ENCODE results near the gene SH3RF3.
"Not testable (repeated sequence)": the region's sequence is repeated elsewhere in the genome, so short reads cannot be mapped to it uniquely, and the experiment has no call there.

Gene SH3RF3

GRCh38 chr2:109217362-109218086 is 88.5 kb downstream of the SH3RF3 start:
- DNase-seq (ENCODE audit: low read depth), result peak; percentile 93

- DNase-seq (ENCODE audit: low read depth), result no peak
These were observed 89.2 kb downstream of the SH3RF3 start for GRCh38 chr2:109218087-109218791.

GRCh38 chr2:109218792-109219126 is 89.8 kb downstream of the SH3RF3 start:
- DNase-seq (ENCODE audit: low read depth), result no peak

GRCh38 chr2:109220860-109221259 is 91.9 kb downstream of the SH3RF3 start:
- DNase-seq (ENCODE audit: low read depth), result no peak

DNA sequence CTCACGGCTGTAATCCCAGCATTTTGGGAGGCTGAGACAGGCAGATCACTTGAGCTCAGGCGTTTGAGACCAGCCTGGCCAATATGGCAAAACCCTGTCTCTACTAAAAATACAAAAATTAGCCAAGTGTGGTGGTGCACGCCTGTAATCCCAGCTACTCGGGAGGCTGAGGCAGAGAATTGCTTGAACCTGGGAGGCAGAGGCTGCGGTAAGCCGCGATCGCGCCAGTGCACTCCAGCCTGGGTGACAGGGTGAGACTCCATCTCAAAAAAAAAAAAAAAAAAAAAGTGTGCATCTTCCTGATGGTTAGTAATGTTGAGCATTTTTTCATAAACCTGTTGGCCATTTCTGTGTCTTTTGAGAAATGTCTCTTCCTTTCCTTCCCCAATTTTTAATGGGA is 92.3 kb downstream of the SH3RF3 start:
- not testable (repeated sequence) for DNase-seq (ENCODE audit: low read depth)

DNA sequence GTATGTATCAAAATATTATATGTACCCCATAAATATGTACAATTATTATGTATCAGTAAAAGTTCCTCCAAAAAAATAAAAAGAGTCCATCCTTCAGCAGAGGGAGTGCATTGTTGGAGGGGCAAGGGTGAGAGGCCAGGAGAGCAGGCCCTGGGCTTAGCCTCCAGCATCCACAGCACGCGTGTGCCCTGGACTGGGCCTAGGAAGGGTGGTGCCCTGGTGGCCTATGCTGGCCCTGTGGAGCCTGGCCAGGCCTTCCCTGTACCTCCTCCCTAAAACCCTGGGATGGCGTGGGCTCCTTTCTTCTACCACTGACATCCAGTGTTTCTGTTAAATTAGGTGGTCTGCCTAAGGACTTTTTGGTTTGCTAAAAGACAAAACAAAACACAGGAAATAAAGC is 93.4 kb downstream of the SH3RF3 start:
- no peak for DNase-seq (ENCODE audit: low read depth)

GRCh38 chr2:109222825-109223471 is 93.9 kb downstream of the SH3RF3 start:
- no peak for DNase-seq (ENCODE audit: low read depth)

GRCh38 chr2:109223490-109223889 is 94.5 kb downstream of the SH3RF3 start:
- DNase-seq (ENCODE audit: low read depth), result no peak

- DNase-seq (ENCODE audit: low read depth), result not testable (repeated sequence)
These were observed 95.3 kb downstream of the SH3RF3 start for GRCh38 chr2:109224341-109224740.

DNA sequence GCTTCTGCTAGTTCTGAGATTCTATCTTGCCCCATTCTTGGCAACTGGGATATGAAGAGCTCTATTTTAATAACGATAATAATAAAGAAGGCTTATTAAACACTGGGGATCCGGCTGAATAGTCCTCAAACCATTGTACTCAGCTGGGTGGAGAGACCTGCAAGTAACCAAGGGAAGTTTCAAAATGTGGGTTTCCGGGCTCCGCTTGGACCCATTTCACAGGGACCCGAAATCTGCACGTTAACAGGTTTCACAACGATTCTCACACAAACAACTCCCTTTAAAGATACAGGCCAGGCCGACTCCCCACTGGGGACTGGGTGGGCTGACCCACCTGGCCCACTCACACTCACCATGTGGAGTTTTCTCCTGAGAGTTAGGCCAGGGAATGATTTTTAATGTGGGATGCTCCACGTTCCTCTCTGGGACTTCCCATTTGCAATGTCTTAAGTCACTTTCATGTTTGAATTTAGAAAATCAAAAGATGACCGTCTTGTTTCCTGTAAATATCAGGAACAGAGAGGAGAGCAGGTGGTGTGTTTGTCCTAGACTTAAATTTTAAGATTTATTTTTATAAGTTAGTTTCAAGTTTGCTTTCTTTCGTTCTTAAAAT is 96.3 kb downstream of the SH3RF3 start:
- DNase-seq (ENCODE audit: low read depth), result no peak

DNA sequence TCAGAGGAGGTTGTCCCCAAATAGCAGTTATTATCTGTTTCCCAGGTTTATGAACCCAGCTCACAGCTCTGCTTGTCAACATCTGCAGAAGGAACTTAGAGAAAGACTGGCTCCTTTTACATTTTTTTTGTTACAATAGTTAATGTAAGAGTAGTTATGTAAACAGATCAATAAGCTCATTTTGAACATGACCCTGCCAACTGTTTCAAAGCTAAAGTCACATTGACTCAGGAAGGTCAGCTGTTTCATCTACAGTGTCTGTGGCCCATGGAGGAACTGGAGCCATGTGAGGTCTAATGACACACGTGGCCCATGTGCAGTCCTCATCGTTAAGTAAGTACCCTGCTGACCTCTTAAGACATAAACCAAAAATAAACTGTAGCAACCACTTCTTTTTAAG is 97.1 kb downstream of the SH3RF3 start:
- DNase-seq (ENCODE audit: low read depth), result no peak

DNA sequence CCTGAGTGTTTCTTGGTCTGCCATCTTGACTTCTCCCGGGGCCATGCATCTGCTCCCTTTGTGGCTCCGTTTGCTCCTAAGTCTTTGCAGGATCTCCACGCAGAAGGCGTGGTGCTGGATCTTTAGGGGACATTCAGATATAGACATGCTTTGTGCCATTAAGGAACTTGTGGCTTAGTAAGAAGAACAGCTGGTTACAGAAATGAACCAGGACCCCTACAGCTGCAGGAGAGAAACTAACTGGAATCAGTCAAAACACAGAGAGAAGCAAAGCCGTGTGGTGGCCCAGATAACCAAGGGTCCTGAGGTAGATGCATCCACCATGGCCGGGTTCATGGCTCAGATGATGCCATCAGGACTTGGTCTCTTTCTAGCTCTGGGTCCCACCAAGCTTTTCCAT is 97.6 kb downstream of the SH3RF3 start:
- no peak for DNase-seq (ENCODE audit: low read depth)

DNA sequence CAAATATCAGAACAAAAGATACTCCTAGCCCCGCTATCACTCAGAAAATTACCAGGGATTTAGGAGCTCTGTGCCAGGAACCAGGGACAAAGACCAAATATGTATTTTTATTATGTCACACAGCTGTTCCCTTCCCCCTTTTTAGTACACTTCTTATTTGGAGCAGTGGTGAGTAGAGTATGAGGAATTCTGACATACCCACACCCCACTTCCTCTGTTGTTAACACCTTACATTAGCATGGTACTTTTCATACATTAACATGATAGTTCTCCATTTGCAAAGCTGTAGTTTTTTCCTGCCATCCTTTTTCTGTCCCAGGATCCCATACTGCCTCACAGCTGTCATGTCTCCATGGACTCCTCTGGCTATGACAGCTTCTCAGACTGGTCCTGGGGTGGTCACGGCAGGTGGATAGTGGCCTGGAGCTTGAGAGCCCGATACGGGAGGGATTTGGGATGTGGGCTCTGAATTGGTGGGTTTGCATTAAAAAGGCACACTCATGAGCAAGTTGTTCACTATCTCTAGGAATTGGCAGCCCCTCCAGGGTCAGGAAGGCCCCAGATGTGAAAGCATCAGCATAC is 100.2 kb downstream of the SH3RF3 start:
- no peak for DNase-seq (ENCODE audit: low read depth)

GRCh38 chr2:109230941-109231420 is 102.0 kb downstream of the SH3RF3 start:
- no peak for DNase-seq (ENCODE audit: low read depth)

DNA sequence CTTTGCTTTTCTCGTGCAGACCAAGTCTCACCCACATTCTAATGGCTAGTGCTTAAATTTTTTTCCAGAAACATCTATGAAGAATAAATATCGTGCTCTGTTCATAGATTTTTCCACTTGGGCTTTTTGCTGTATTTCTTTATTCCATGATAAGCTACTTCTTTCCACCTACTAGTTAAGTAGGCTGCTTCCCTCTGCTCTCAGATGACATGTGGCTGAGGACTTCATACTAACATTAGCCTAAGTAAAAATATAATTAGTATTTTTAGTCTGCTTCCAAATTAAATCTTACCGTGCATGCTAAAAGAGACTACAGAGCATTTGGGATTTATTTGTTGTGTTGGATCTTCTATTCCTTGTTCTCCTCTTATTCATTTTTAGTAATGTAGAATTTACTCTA is 102.4 kb downstream of the SH3RF3 start:
- no peak for DNase-seq (ENCODE audit: low read depth)

DNA sequence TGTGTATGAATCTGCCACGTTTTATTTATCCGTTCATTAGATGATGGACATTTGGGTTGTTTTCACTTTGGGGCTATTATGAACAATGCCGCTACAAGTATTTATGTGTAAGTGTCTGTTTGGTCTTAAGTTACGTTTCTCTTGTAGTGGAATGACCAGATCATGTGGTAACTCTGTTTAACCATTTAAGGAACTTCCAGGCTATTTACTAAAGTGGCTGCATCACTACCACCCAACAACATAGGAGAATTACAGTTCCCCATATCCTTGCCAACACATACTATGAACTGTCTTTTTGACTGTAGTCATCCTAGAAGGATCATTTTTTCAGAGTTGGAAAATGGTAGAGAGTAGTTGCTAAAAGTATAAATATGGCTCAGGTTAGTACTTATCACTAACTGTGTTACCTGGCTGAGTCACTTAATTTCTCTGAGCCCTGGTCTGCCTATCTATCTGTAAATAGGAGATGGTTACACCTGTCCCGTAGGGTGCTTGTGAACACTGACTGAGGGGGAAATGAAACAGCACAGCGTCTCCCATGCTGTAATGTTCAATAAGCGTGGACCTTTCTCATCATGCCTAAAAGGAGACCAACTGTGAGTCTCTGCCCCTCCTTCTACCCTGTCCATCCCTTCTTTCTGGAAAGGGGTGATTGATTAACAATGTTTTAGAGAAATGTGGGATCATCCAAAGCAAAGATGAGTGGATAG is 103.1 kb downstream of the SH3RF3 start:
- no peak for DNase-seq (ENCODE audit: low read depth)

DNA sequence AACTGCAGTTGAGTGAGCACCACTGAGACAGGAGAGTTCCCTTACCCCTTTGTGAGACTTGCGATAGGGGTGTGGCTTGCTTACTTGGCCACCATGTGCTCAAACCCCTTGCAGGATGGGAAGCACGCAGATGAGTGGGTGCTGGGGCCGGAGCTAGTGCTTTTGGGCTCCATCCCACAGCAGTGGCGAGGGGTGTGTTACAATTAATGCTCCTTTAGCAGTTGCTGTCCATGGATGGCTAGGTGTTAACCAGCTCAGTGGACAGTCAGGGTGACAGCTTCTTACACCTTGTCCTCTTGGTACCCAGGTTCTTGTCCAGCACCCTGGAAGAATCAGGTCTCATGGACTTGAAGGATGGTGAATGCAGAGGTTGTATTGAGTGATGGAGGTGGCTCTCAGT is 103.9 kb downstream of the SH3RF3 start:
- DNase-seq (ENCODE audit: low read depth), result no peak

DNA sequence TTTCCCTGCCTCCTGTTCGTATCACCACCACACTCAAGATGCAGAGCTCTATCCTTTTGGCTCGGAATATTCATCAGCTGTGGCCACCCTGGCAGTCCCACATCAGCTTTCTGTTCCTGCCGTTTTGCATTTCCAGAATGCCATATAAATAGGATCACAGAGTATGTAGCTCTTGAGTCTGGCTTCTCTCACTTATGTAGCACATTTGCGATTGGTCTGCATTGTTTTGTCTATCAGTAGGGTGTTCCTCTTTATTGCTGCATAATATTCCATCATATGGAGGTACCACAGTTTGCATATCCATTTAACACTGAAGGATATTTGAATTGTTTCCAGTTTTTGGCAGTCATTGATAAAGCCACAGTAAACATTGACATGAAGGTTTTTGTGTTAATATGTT is 104.6 kb downstream of the SH3RF3 start:
- DNase-seq (ENCODE audit: low read depth), result no peak

GRCh38 chr2:109234355-109234754 is 105.3 kb downstream of the SH3RF3 start:
- no peak for DNase-seq (ENCODE audit: low read depth)

DNA sequence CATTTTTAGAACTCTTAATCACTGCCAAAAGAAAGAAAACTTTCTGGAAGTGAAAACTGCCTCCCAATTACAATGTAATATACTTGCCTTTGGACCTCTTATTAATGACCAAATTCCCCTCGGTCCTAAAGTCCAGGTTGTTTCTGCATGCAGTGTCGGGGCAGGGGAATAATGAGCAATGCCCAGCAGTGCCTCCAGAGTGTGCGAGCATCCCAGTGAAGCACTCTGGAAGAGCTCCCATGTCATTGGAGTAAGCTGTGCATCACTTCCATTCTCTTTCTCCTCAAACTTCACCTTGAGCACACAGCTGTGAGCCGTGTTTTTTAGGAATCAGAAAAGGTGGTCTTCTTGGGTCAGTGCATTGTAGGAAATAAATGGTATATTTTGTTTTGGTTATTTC is 107.1 kb downstream of the SH3RF3 start:
- no peak for DNase-seq (ENCODE audit: low read depth)

GRCh38 chr2:109237792-109238191 is 108.8 kb downstream of the SH3RF3 start:
- no peak for DNase-seq (ENCODE audit: low read depth)

GRCh38 chr2:109238580-109238979 is 109.6 kb downstream of the SH3RF3 start:
- DNase-seq (ENCODE audit: low read depth), result peak; percentile 95

All from amniotic epithelial cell (primary cell).